Transverse colon (tissue), 4 donors: Measurements from ENCODE around the gene CYP2B6. TPM values are rescaled to one million over a fixed set of nuclear protein-coding genes. Genes with fewer than 3 reads are reported as not detected.
"Not testable (repeated sequence)": the region's sequence is repeated elsewhere in the genome, so short reads cannot be mapped to it uniquely, and the experiment has no call there.

Source experiments
- DNase-seq: peaks from one replicate; pipeline ENCODE4 v3.0.0-alpha.2; 2019
- H3K27ac ChIP-seq, 4 donors: fragments of 200-600 bp; sonication (generic); 2 replicates each; pipeline ENCODE4 v1.5.1; 2016 to 2018; ENCODE audit warnings: inconsistent platforms in 4 of 4
- H3K27me3 ChIP-seq: fragments of 200-600 bp; sonication (generic); 2 replicates; pipeline ENCODE4 v1.5.1; 2017; ENCODE audit warnings: inconsistent platforms
- H3K36me3 ChIP-seq, 4 donors: fragments of 200-600 bp; sonication (generic); 2 replicates each; pipeline ENCODE4 v1.5.1; 2017 to 2019; ENCODE audit warnings: inconsistent platforms in 4 of 4
- H3K4me1 ChIP-seq, 4 donors: fragments of 200-600 bp; sonication (generic); 2 replicates each; pipeline ENCODE4 v1.5.1; 2017 to 2020; ENCODE audit warnings: inconsistent platforms in 4 of 4
- H3K4me3 ChIP-seq, 4 donors: fragments of 200-600 bp; sonication (generic); 1 replicate in 1 of 4; 2 replicates in 3 of 4; pipeline versions ENCODE4 v1.5.1 to v1.6.1; 2017 to 2019; ENCODE audit warnings: inconsistent platforms in 4 of 4
- H3K9me3 ChIP-seq, 2 donors: fragments of 200-600 bp; sonication (generic); 2 replicates each; pipeline ENCODE4 v1.5.1; 2017 to 2019; ENCODE audit warnings: inconsistent platforms in 2 of 2
- CTCF ChIP-seq, 5 experiments: fragments of 200-600 bp in 3 of 5; fragments of 450-650 bp in 2 of 5; sonication (generic) in 3 of 5; IDR thresholded peaks; 1 replicate in 2 of 5; 2 replicates in 3 of 5; pipeline ENCODE4 v1.5.1; 2016 to 2017; ENCODE audit warnings: antibody characterized with exemption in 5 of 5, inconsistent platforms in 3 of 5, mild to moderate bottlenecking in 2 of 5, moderate library complexity in 1 of 5
- EP300 ChIP-seq: sonication (generic); formaldehyde crosslinking; IDR thresholded peaks from one replicate; pipeline ENCODE4 v1.6.1; 2017; ENCODE audit warnings: antibody characterized with exemption, low read depth
- POLR2A ChIP-seq: fragments of 450-650 bp; IDR thresholded peaks from one replicate; pipeline ENCODE4 v1.6.1; 2016; ENCODE audit warnings: antibody characterized with exemption, mild to moderate bottlenecking, moderate library complexity
- POLR2AphosphoS5 ChIP-seq, 3 donors: sonication (generic); formaldehyde crosslinking; IDR thresholded peaks; one replicate each; pipeline ENCODE4 v1.6.1; 2016; ENCODE audit warnings: antibody characterized with exemption in 3 of 3
- WGBS, 2 donors: methylation state at CpG; one replicate each; pipeline ENCODE4 v1.1.5; 2018; ENCODE audit warnings: low coverage in 1 of 2; 5-methylcytosine and 5-hydroxymethylcytosine counted together
- in situ Hi-C, 4 donors: fragments of 200-750 bp; cut with MboI; loops; one replicate each; pipeline versions ENCODE4 v1.15.0 to v1.15.1; 2017; ENCODE audit warnings: low sequenced_read_pairs in 3 of 4, low pct_ligation_motif_present in 1 of 4, low pct_unique_long_range_greater_than_20kb in 1 of 4
- intact Hi-C: fragments of 100-400 bp; cut with DNase I; formaldehyde crosslinking; loops from one replicate; pipeline ENCODE4 v1.15.1; 2023; ENCODE audit warnings: low total_unique reads
- total RNA-seq, 4 donors: library from RNA; depleted of rRNA; stranded (reverse); fragments of >200 nt; gene quantifications; one replicate each; pipeline ENCODE4 v1.1.0, GENCODE V29; 2016

Gene CYP2B6
- total RNA-seq, 4 donors from 2014 or later, result 1.4 to 9.7 (median 5.5) TPM

- H3K27me3 ChIP-seq, result no peaks in the 10 kb centered on the region
These were observed 30.3 kb upstream of the CYP2B6 start for GRCh38 chr19:40960780-40961179.

GRCh38 chr19:40962460-40962961 is 28.6 kb upstream of the CYP2B6 start:
- in situ Hi-C loops, result no loop called here
- no peaks in the 10 kb centered on the region for H3K36me3 ChIP-seq
- no peak for DNase-seq
- no peaks in the 10 kb centered on the region for H3K4me1 ChIP-seq
- intact Hi-C loops, result no loop called here
- no peaks in the 10 kb centered on the region for H3K27me3 ChIP-seq
- TF ChIP-seq EP300, result no peak
- no peak for TF ChIP-seq POLR2AphosphoS5 (IDR thresholded peaks at IDR 0.05)
- TF ChIP-seq POLR2A, result no peak
- TF ChIP-seq CTCF (IDR thresholded peaks at IDR 0.05), result no peak
- H3K9me3 ChIP-seq, result no peaks in the 10 kb centered on the region
- WGBS, 2 donors, result 41 to 42% methylated on average over 3 of the region's 3 CpGs
- H3K4me3 ChIP-seq, result no peak overlapping the region
- H3K27ac ChIP-seq, result no peak overlapping the region

More at GRCh38 chr19:40960780-40961179, 30.3 kb upstream of the CYP2B6 start:
- H3K4me3 ChIP-seq, result no peak overlapping the region
- in situ Hi-C loops, result no loop called here
- no peak overlapping the region for H3K27ac ChIP-seq
- no peaks in the 10 kb centered on the region for H3K36me3 ChIP-seq
- no peaks in the 10 kb centered on the region for H3K4me1 ChIP-seq
- TF ChIP-seq CTCF (IDR thresholded peaks at IDR 0.05), result no peak
- TF ChIP-seq EP300, result no peak
- no peak for TF ChIP-seq POLR2AphosphoS5 (IDR thresholded peaks at IDR 0.05)
- no peak for TF ChIP-seq POLR2A
- H3K9me3 ChIP-seq, result peaks cover 3 to 7% of the 10 kb centered on the region in 2 donors
- intact Hi-C loops, result no loop called here
- DNase-seq, result no peak

- H3K4me1 ChIP-seq, H3K27me3 ChIP-seq, intact Hi-C loops, in situ Hi-C loops, H3K9me3 ChIP-seq, H3K27ac ChIP-seq, DNase-seq, H3K4me3 ChIP-seq, H3K36me3 ChIP-seq: not testable (repeated sequence)
- WGBS, 2 donors, result 90 to 97% methylated on average over 2 to 3 of the region's 3 CpGs
These were observed 26.7 kb upstream of the CYP2B6 start for GRCh38 chr19:40964361-40964760.

- H3K4me3 ChIP-seq, H3K27me3 ChIP-seq, intact Hi-C loops, DNase-seq, in situ Hi-C loops, H3K27ac ChIP-seq, H3K9me3 ChIP-seq, H3K4me1 ChIP-seq, H3K36me3 ChIP-seq: not testable (repeated sequence)
- no CpG with 5 or more reads among the region's 35 CpGs for WGBS, 2 donors
These were observed 25.7 kb upstream of the CYP2B6 start for GRCh38 chr19:40965351-40965750.

- H3K4me1 ChIP-seq, in situ Hi-C loops, DNase-seq, H3K9me3 ChIP-seq, intact Hi-C loops, H3K27me3 ChIP-seq, H3K4me3 ChIP-seq, H3K27ac ChIP-seq, H3K36me3 ChIP-seq: not testable (repeated sequence)
- WGBS, 2 donors, result 97% methylated on average over 14 of the region's 25 CpGs; no CpG with 5 or more reads in 1 of the 2 donors
These were observed 24.5 kb upstream of the CYP2B6 start for GRCh38 chr19:40966591-40966990.

- H3K27ac ChIP-seq, intact Hi-C loops, H3K4me1 ChIP-seq, DNase-seq, H3K27me3 ChIP-seq, in situ Hi-C loops, H3K4me3 ChIP-seq, H3K36me3 ChIP-seq, H3K9me3 ChIP-seq: not testable (repeated sequence)
- WGBS, 2 donors, result 98% methylated on average over 3 of the region's 3 CpGs; no CpG with 5 or more reads in 1 of the 2 donors
These were observed 23.0 kb upstream of the CYP2B6 start for GRCh38 chr19:40968065-40968464.

- intact Hi-C loops, H3K4me3 ChIP-seq, H3K36me3 ChIP-seq, H3K27me3 ChIP-seq, H3K9me3 ChIP-seq, H3K27ac ChIP-seq, DNase-seq, H3K4me1 ChIP-seq: not testable (repeated sequence)
- in situ Hi-C loops, result loop anchor here in 2 of 4 donors (10.0 kb wide), 1 partner anchor 175 kb away; no protein-coding TSS in a partner anchor
- 87 to 100% methylated on average over 3 to 4 of the region's 4 CpGs for WGBS, 2 donors
These were observed 21.4 kb upstream of the CYP2B6 start for GRCh38 chr19:40969721-40970120.

GRCh38 chr19:40970396-40971345 is 20.4 kb upstream of the CYP2B6 start:
- 61 to 70% methylated on average over 2 to 6 of the region's 6 CpGs for WGBS, 2 donors
- H3K4me3 ChIP-seq, DNase-seq, H3K9me3 ChIP-seq, H3K36me3 ChIP-seq, H3K4me1 ChIP-seq, intact Hi-C loops, H3K27me3 ChIP-seq, H3K27ac ChIP-seq: not testable (repeated sequence)
- in situ Hi-C loops, result loop anchor here in 2 of 4 donors (10.0 kb wide), 1 partner anchor 174 kb away; no protein-coding TSS in a partner anchor
